GM04503 (cell line): ENCODE results near the gene CORO1C.
"Not testable (repeated sequence)": the region's sequence is repeated elsewhere in the genome, so short reads cannot be mapped to it uniquely, and the experiment has no call there.

ENCODE experiments used
- DNase-seq: peaks from one replicate; pipeline ENCODE4 v3.0.0-alpha.2; 2012; ENCODE audit warnings: low read depth

The CORO1C gene

GRCh38 chr12:108633081-108633533 is 98.2 kb downstream of the CORO1C start:
- DNase-seq = no peak

- not testable (repeated sequence) for DNase-seq
Observed at GRCh38 chr12:108631261-108631660, 100.1 kb downstream of the CORO1C start.

- peak; percentile 73 for DNase-seq
Observed at GRCh38 chr12:108630481-108631207, 100.7 kb downstream of the CORO1C start.

- peak; percentile 57 for DNase-seq
Observed at GRCh38 chr12:108629824-108630476, 101.4 kb downstream of the CORO1C start.

- no peak for DNase-seq
Observed at GRCh38 chr12:108629151-108629550, 102.2 kb downstream of the CORO1C start.

GRCh38 chr12:108627134-108627920 is 104.0 kb downstream of the CORO1C start:
- no peak for DNase-seq

GRCh38 chr12:108625228-108625627 is 106.1 kb downstream of the CORO1C start:
- DNase-seq = no peak

- DNase-seq = no peak
Observed at GRCh38 chr12:108623577-108623976, 107.7 kb downstream of the CORO1C start.

- DNase-seq = no peak
Observed at GRCh38 chr12:108622921-108623514, 108.3 kb downstream of the CORO1C start.

GRCh38 chr12:108622421-108622820 is 108.9 kb downstream of the CORO1C start:
- DNase-seq = no peak

- no peak for DNase-seq
Observed at GRCh38 chr12:108621161-108621560, 110.2 kb downstream of the CORO1C start.

GRCh38 chr12:108620236-108620879 is 111.0 kb downstream of the CORO1C start:
- DNase-seq = no peak

GRCh38 chr12:108619369-108620160 is 111.8 kb downstream of the CORO1C start:
- no peak for DNase-seq

- DNase-seq = not testable (repeated sequence)
Observed at GRCh38 chr12:108618953-108619274, 112.4 kb downstream of the CORO1C start.

GRCh38 chr12:108618079-108618952 is 113.0 kb downstream of the CORO1C start:
- no peak for DNase-seq

GRCh38 chr12:108616941-108617858 is 114.1 kb downstream of the CORO1C start:
- DNase-seq = no peak

- no peak for DNase-seq
Observed at GRCh38 chr12:108616359-108616758, 115.0 kb downstream of the CORO1C start.

- no peak for DNase-seq
Observed at GRCh38 chr12:108615918-108616317, 115.4 kb downstream of the CORO1C start.

- no peak for DNase-seq
Observed at GRCh38 chr12:108614639-108615038, 116.7 kb downstream of the CORO1C start.
